GM19239 (cell line): ENCODE measurements around the gene INTS14.
"Not testable (repeated sequence)": the region's sequence is repeated elsewhere in the genome, so short reads cannot be mapped to it uniquely, and the experiment has no call there.

Experiments
- DNase-seq: peaks from one replicate; pipeline ENCODE4 v3.0.0; 2011; ENCODE audit warnings: low spot score; ENCODE audit not compliant: insufficient read length
- FAIRE-seq: peaks from 2 replicates; lab custom pipeline; 2011; peaks lifted over from hg19 to GRCh38; lab: Jason Lieb, UNC

The INTS14 gene

GRCh38 chr15:65632780-65633375 lies 21.9 kb upstream of the INTS14 start:
- DNase-seq (no peak), FAIRE-seq (no peak)

DNA sequence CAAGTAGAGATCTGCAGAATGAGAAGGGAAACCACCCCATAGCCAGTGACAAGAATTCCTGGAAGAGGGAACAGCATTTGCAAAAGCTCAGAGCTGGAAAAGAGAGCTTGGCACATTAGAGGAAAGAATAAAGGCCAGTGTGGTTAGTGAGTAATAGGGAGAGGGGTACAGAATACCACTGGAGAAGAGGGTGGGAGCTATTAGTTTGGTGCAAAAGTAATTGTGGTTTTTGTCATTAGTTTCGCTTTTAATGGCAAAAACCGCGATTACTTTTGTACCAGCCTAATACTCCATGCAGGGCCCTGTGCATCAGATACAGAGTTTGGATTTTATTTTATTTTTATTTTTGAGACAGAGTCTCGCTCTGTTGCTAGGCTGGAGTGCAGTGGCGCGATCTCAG lies 20.6 kb upstream of the INTS14 start:
- no peak for DNase-seq
- no peak for FAIRE-seq

GRCh38 chr15:65630760-65631159 lies 19.8 kb upstream of the INTS14 start:
- FAIRE-seq (peak; percentile 91), DNase-seq (no peak)

DNA sequence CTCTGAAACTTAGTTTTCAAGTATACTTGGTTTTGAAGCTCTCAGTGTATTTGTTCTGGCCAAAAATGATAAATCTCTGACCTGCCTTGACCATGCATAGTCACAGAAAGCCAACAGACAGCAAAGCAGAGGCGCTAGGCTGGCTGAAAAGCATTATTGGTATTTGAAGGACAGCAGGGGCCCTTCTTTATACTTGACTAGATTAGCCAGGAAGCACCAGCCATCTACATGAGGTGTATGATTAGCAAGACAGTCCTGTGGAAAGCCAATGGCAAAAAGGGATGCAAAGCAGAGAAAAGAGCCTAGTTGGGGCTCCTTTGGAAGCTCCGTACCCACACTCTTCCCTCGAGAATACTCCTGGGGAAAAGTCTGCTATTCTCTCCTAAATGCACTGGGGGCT lies 18.6 kb upstream of the INTS14 start:
- no peak for FAIRE-seq
- DNase-seq, result no peak

GRCh38 chr15:65626856-65627255 lies 15.9 kb upstream of the INTS14 start:
- DNase-seq, result no peak
- no peak for FAIRE-seq

- DNase-seq (no peak), FAIRE-seq (no peak)
Measured at GRCh38 chr15:65623103-65623502, 12.2 kb upstream of the INTS14 start.

DNA sequence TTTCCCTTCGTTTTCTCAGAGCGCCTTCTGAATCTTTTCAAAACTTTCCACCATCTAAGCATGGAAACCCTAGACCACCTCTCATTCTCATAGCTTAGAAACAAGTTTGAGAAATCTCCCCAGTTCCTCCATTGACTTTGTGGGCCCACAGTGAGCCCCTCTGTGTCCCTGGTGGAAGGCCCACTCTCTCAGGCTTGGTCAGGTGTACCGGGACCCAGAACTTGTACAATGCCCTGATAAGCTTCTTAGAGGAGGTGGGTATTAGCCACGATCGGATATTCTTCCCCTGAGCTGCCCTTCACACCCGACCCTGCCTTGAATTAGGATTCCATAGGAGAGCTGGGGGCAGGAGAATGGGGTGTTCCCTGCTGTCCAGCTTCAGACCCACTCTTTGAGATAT lies 10.7 kb upstream of the INTS14 start, which contains the start of gene SLC24A1:
TSS of gene SLC24A1 (plus strand) at position 301 of the 400 bp plus-strand sequence. CDS start 2,143 bp downstream, outside the sequence.
- no peak for DNase-seq
- FAIRE-seq, result no peak

GRCh38 chr15:65620833-65621232 lies 9.9 kb upstream of the INTS14 start:
- DNase-seq, result no peak
- FAIRE-seq, result no peak

- FAIRE-seq (no peak), DNase-seq (no peak)
Measured at GRCh38 chr15:65619626-65620290, 8.8 kb upstream of the INTS14 start.

DNA sequence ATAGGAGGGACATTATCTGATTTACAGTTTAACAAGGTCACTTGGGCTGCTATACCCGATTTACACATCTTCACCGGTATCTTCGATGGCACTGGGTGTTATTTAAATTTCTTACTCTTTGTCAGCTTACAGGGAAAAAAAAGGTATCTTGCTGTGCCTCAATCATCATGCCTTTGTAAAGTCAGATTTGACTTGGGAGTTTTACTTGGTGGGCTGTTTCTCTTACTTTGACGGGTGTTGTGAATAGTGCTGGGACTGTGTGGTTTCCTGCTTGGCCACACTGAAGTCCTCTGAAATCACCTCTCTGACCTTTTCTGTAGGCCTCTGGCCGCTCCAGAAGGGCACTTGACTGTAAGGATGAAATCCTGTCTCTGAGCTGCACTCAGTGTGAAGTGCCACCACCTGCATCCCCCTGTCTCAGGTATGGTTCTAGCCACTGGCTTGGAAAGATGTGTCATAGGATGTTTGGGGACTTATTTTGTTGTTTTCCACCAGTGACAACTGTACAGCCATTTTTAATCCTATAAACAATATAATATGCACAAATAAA lies 7.7 kb upstream of the INTS14 start:
- DNase-seq (no peak), FAIRE-seq (no peak)

GRCh38 chr15:65615887-65616286 lies 5.0 kb upstream of the INTS14 start:
- not testable (repeated sequence) for DNase-seq, FAIRE-seq

DNA sequence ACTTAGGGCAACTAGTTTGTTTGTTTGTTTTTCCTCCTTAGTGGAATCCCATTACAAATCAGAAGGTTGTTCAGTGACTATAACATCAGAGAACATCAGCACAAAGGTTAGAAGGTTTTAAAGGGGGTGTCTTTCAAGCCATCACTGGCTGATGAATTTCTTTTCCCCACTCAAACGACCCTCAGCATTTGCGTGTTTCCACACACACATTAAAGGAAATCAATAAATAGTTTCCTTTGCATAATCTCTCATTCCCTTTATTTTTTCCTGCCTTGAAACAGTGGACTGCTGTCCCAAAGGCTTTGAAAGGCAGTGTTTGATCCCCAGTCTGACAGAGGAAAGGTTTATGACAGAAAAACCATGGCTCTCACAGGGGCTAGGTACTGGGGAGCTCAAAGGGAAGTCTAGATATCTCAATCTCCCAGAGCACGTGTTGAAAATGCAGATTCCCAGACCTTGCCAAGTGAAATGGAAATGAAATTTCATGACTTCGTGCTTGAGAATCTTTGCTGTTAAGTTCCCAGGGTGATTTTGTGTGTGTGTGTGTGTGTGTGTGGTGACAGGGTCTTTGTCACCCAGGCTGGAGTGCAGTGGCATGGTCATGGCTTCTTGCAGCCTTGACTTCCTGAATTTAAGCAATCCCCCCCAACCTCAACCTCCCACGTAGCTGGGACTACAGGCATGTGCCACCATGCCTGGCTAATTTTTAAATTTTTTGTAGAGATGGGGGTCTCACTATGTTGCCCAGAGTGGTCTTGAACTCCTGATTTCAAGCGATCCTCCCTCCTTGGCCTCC lies 2.2 kb upstream of the INTS14 start:
- DNase-seq (no peak), FAIRE-seq (no peak)

GRCh38 chr15:65612616-65612946 lies 1.6 kb upstream of the INTS14 start:
- DNase-seq (no peak), FAIRE-seq (no peak)

GRCh38 chr15:65611888-65612615 lies 1.1 kb upstream of the INTS14 start:
- no peak for DNase-seq

GRCh38 chr15:65603559-65603958 lies 7.4 kb downstream of the INTS14 start:
- DNase-seq (no peak), FAIRE-seq (no peak)

More at GRCh38 chr15:65611888-65612615, 1.1 kb upstream of the INTS14 start:
- FAIRE-seq, result peak; percentile 64

DNA sequence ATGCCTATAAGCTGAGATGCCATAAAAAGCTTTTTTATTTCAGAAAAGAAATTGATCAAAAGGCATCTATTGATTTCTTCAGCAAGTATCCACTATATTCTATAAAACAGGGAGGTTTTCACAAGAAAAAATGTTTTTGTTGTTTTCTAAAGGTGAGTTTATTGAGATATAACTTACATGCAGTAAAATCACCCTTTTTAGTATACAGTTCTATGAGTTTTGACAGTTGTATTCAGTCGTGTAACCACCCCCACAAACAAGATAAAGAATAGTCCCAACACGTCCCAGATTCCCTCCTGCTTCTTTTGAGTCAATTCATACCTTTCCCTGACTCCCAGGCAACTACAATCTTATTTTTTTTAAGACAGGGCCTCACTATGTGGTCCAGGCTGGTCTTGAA lies 7.8 kb downstream of the INTS14 start:
- DNase-seq (no peak), FAIRE-seq (no peak)

DNA sequence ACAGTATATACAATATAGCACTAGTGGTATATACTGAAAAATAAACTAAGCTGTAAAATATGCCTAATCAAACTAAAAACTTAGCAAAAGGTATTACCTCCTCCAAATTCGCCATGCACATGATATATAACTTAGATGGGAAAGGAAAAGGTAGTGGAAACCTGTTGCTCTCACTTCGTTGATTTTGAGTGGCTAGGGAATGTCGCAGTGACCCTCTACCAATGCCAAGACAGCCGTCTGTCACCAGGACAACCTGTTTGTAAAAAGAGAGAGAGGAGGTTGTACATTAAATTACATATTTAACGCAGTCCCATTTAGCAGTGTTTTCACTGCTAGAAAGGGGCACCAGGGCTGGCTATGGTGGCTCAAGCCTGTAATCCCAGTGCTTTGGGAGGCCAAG lies 11.3 kb downstream of the INTS14 start:
- DNase-seq, result no peak
- no peak for FAIRE-seq

DNA sequence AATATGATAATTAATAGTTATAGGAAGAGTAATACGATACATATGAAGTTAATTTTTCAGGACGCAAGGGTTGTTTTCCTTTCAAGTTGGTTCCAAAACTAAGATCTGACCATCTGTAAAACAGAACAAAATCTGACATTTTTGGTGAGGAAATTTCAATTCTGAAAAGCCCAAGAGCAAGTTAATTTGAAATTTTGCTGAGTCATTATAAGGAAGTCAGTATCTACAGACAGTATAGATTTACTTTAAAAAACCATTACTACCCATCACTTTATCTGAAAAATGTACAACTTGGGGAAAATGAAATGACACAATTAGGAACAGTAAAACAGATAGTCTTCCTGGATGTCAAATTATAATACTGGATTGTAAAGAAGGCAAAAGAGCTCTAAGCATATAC lies 12.5 kb downstream of the INTS14 start:
- DNase-seq (no peak), FAIRE-seq (no peak)

DNA sequence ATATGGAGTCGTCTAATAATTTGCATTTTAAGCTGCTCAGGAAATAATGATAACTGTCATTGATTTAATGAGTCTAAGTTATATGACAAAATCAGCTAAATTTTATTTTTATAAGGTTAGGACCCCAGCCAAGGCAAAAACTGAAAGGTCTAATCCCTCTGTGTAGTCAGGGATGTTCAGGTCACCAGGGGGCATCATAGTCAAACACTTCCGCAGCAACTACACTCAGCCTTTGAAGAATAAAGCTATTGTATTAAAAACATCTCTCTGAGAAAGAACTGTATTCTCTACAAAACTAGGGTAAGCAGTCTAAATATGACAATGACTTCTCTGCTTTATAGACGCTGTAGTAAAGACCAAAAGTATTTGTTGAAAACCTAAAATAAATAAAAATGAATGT lies 15.0 kb downstream of the INTS14 start:
- FAIRE-seq (no peak), DNase-seq (no peak)

DNA sequence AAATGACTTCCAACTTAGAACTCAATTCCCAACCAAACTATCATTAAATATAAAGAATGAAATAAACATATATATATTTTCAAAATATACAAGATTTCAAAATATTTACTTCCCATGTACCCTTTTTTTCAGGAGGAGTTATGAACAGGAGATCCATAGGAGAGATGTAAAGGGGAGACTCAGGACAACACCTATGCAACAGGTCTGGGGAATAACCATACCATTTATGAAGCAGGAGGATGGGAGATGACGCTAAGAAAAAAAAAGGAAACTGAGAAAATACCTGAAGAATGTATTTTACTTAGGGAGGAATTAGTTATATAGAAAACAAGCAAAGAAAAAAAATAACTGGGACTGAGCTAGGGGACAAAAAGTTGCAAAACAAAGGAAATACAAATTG lies 23.8 kb downstream of the INTS14 start:
- DNase-seq, result no peak
- no peak for FAIRE-seq
